CD4-positive, alpha-beta T cell (primary cell): ENCODE measurements around the gene LARGE1. TPM values are rescaled to one million over a fixed set of nuclear protein-coding genes. Genes with fewer than 3 reads are reported as not detected.

Source experiments
- ATAC-seq: fragments of 200-7000 bp; cut with Tn5 transposase; one replicate; pipeline ENCODE4 v1.10.0; 2022; ENCODE audit warnings: mild to moderate bottlenecking; ENCODE audit not compliant: poor library complexity
- CTCF ChIA-PET: fragments of 350-600 bp; sonication (Branson Sonifier 250); formaldehyde crosslinking; loops from one replicate; lab custom pipeline; 2021; ENCODE audit warnings: antibody characterized with exemption, inconsistent platforms; lab: Charles Lee
- POLR2A ChIA-PET: fragments of 350-600 bp; sonication (Branson Sonifier 250); formaldehyde crosslinking; loops from one replicate; lab custom pipeline; 2021; ENCODE audit warnings: antibody characterized with exemption, inconsistent platforms; lab: Charles Lee
- DNase-seq, 14 experiments: peaks; one replicate each; pipeline ENCODE4 v3.0.0-alpha.2; 2013 to 2020; ENCODE audit warnings: mixed read lengths in 2 of 14
- H3K27ac ChIP-seq, 2 donors: one replicate each; pipeline versions ENCODE4 v1.5.1 to v1.7.0; 2013; ENCODE audit warnings: low read length in 2 of 2, low read depth in 1 of 2, mild to moderate bottlenecking in 1 of 2
- H3K27me3 ChIP-seq, 2 experiments: 1 replicate in 1 of 2; 2 replicates in 1 of 2; pipeline versions ENCODE4 v1.6.1 to v1.7.0; 2013; ENCODE audit warnings: low read length in 2 of 2, control low read depth in 1 of 2, mild to moderate bottlenecking in 1 of 2, moderate library complexity in 1 of 2; ENCODE audit not compliant: insufficient read depth in 2 of 2, control insufficient read depth in 1 of 2
- H3K36me3 ChIP-seq: one replicate; pipeline ENCODE4 v1.6.1; 2013; ENCODE audit warnings: low read length, control low read depth; ENCODE audit not compliant: insufficient read depth
- H3K4me1 ChIP-seq: one replicate; pipeline ENCODE4 v1.6.1; 2013; ENCODE audit warnings: low read length, control low read depth; ENCODE audit not compliant: insufficient read depth
- H3K4me3 ChIP-seq: one replicate; pipeline ENCODE4 v1.5.1; 2013; ENCODE audit warnings: mild to moderate bottlenecking, low read length, moderate library complexity
- H3K9me3 ChIP-seq, 2 experiments: 1 replicate in 1 of 2; 2 replicates in 1 of 2; pipeline versions ENCODE4 v1.6.1 to v1.7.0; 2013; ENCODE audit warnings: low read length in 2 of 2, mild to moderate bottlenecking in 2 of 2, control low read depth in 1 of 2, moderate library complexity in 1 of 2; ENCODE audit not compliant: control insufficient read depth in 1 of 2, insufficient read depth in 1 of 2
- H3K27ac Mint-ChIP-seq: one replicate; pipeline ENCODE4 v1.8.0; 2020; ENCODE audit warnings: mixed read lengths
- H3K27me3 Mint-ChIP-seq: one replicate; pipeline ENCODE4 v1.8.0; 2021; ENCODE audit warnings: mixed read lengths
- H3K36me3 Mint-ChIP-seq: one replicate; pipeline ENCODE4 v1.8.0; 2021; ENCODE audit warnings: low read depth, mixed read lengths
- H3K4me1 Mint-ChIP-seq: one replicate; pipeline ENCODE4 v1.8.0; 2021; ENCODE audit warnings: low read depth, mixed read lengths
- H3K4me3 Mint-ChIP-seq: one replicate; pipeline ENCODE4 v1.8.0; 2020; ENCODE audit warnings: mild to moderate bottlenecking, mixed read lengths
- H3K9me3 Mint-ChIP-seq: one replicate; pipeline ENCODE4 v1.8.0; 2020; ENCODE audit warnings: mixed read lengths
- intact Hi-C, 2 experiments: fragments of 100-400 bp; cut with DNase I in 1 of 2; cut with micrococcal nuclease in 1 of 2; formaldehyde crosslinking; loops; one replicate each; pipeline versions ENCODE4 v1.15.1 to v1.9.0; 2023 to 2025; cut with DNase I, micrococcal nuclease
- total RNA-seq, 174 experiments: library from RNA in 2 of 174; stranded (reverse) in 2 of 174; gene quantifications; one replicate each; pipeline ENCODE4 v1.2.3 and lab custom pipeline; 2021 to 2026
- TF ChIP-seq, protein P1 (sequence below): fragments of 200-600 bp; IDR thresholded peaks from one replicate; pipeline ENCODE4 v1.8.0; 2022; ENCODE audit warnings: antibody characterized with exemption, mild to moderate bottlenecking

LARGE1 gene
- total RNA-seq, 2 experiments from 2014 or later, result 0.14 to 0.70 TPM

DNA sequence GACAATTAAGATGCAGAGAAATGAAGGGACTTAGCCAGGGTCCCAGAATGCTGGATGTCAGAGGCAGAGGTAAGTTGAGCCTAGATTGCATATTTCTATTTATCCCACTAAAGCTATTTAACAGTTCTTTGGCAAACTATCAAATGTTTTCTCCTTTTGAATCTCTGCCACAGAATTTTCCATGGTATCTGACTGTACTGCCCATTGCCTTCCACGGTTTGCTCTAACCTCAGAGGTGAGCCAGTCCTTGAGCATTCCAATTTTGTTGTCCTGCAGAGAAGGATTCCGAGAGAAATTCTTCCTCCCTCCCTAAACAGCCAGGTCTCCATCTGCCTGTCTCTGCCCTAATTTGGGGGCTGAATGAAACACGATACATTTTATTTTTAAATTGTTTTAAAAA is 493.8 kb downstream of the LARGE1 start:
- intact Hi-C loops, result no loop called here
- H3K9me3 Mint-ChIP-seq, result no peaks in the 10 kb centered on the region
- H3K27me3 ChIP-seq, result no peaks in the 10 kb centered on the region
- no peaks in the 10 kb centered on the region for H3K4me1 Mint-ChIP-seq
- POLR2A ChIA-PET, result no interaction called here
- TF ChIP-seq, protein P1, sequence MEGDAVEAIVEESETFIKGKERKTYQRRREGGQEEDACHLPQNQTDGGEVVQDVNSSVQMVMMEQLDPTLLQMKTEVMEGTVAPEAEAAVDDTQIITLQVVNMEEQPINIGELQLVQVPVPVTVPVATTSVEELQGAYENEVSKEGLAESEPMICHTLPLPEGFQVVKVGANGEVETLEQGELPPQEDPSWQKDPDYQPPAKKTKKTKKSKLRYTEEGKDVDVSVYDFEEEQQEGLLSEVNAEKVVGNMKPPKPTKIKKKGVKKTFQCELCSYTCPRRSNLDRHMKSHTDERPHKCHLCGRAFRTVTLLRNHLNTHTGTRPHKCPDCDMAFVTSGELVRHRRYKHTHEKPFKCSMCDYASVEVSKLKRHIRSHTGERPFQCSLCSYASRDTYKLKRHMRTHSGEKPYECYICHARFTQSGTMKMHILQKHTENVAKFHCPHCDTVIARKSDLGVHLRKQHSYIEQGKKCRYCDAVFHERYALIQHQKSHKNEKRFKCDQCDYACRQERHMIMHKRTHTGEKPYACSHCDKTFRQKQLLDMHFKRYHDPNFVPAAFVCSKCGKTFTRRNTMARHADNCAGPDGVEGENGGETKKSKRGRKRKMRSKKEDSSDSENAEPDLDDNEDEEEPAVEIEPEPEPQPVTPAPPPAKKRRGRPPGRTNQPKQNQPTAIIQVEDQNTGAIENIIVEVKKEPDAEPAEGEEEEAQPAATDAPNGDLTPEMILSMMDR, result no peak
- no peak overlapping the region for H3K27ac ChIP-seq
- no peak overlapping the region for H3K4me3 Mint-ChIP-seq
- H3K36me3 Mint-ChIP-seq, result no peaks in the 10 kb centered on the region
- no peak overlapping the region for H3K27ac Mint-ChIP-seq
- H3K27me3 Mint-ChIP-seq, result no peaks in the 10 kb centered on the region
- peaks cover 0 to 10% of the 10 kb centered on the region in 2 experiments for H3K9me3 ChIP-seq
- no peak overlapping the region for H3K4me3 ChIP-seq
- H3K4me1 ChIP-seq, result no peaks in the 10 kb centered on the region
- ATAC-seq (no peak), DNase-seq (no peak)
- no peaks in the 10 kb centered on the region for H3K36me3 ChIP-seq
- CTCF ChIA-PET, result no interaction called here

DNA sequence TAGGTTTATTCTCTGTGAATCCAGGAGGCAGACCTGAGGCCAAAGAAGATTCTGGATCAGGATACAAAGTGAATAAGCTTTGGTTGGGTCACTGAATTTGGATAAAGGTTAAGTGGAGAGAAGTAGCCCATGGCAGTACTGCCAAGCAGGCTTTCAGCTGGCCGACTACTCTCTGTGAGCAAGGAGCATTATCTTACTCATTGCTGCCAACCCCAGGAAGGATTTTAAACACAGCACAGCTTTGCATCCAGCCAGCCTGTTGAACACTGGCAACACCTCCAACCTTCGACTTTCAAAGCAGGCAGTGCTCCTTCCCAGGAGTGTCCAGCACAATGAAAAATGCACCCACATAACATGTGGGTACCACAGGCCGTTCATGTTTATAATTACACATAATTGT is 498.4 kb downstream of the LARGE1 start:
- POLR2A ChIA-PET, result no interaction called here

DNA sequence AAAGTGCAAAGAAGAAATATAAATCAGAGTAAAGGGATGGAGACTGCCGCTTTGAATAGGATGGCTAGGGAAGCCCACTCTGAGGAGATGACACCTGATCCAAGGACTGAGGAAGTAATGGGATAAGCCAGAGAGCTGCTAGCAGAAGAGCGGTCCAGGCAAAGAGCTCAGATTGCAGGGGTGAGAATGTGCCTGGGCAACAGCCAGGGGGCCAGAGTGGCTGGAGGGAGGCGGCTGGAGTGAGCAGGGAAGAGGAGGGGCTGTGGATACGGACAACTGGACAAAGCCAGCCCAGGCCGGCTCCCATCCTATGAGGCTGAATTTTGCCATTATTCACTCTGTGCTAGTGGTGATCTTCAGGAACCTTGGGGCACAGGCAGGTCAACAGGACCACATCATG is 501.8 kb downstream of the LARGE1 start:
- DNase-seq (no peak), ATAC-seq (no peak)
- H3K9me3 Mint-ChIP-seq, result no peaks in the 10 kb centered on the region
- TF ChIP-seq, protein P1, result no peak
- Histone ChIP-seq H3K9me3 (peaks cover 0 to 14% of the 10 kb centered on the region in 2 experiments), H3K4me3 (no peak overlapping the region), H3K27me3 (no peaks in the 10 kb centered on the region), H3K4me1 (no peaks in the 10 kb centered on the region), H3K27ac (no peak overlapping the region), H3K36me3 (no peaks in the 10 kb centered on the region)
- H3K4me3 Mint-ChIP-seq, result no peak overlapping the region
- ChIA-PET POLR2A (no interaction called here), CTCF (no interaction called here)
- H3K4me1 Mint-ChIP-seq, result no peaks in the 10 kb centered on the region
- intact Hi-C loops, result no loop called here
- H3K27me3 Mint-ChIP-seq, result no peaks in the 10 kb centered on the region
- no peak overlapping the region for H3K27ac Mint-ChIP-seq
- H3K36me3 Mint-ChIP-seq, result no peaks in the 10 kb centered on the region

More for the DNA sequence above, 498.4 kb downstream of the LARGE1 start:
- no peaks in the 10 kb centered on the region for H3K36me3 ChIP-seq
- intact Hi-C loops, result no loop called here
- CTCF ChIA-PET, result no interaction called here
- DNase-seq (no peak), ATAC-seq (no peak)
- Mint-ChIP-seq H3K27ac (no peak overlapping the region), H3K9me3 (no peaks in the 10 kb centered on the region), H3K36me3 (no peaks in the 10 kb centered on the region), H3K4me1 (no peaks in the 10 kb centered on the region), H3K27me3 (no peaks in the 10 kb centered on the region), H3K4me3 (no peak overlapping the region)
- H3K27ac ChIP-seq, result no peak overlapping the region
- no peaks in the 10 kb centered on the region for H3K4me1 ChIP-seq
- no peaks in the 10 kb centered on the region for H3K27me3 ChIP-seq
- TF ChIP-seq, protein P1, result no peak
- H3K4me3 ChIP-seq, result no peak overlapping the region
- H3K9me3 ChIP-seq, result peaks cover 0 to 16% of the 10 kb centered on the region in 2 experiments
